Medulla oblongata (tissue), 1 donor: ENCODE results near the gene MAP4K3.
A peak's percentile ranks its signal among the peaks of the same experiment; 100 is the strongest.
"Not testable (repeated sequence)": the region's sequence is repeated elsewhere in the genome, so short reads cannot be mapped to it uniquely, and the experiment has no call there.

ENCODE experiments used
- DNase-seq: peaks from one replicate; pipeline ENCODE4 v3.0.0-alpha.2; 2015; ENCODE audit errors: extremely low spot score

Gene MAP4K3

DNA sequence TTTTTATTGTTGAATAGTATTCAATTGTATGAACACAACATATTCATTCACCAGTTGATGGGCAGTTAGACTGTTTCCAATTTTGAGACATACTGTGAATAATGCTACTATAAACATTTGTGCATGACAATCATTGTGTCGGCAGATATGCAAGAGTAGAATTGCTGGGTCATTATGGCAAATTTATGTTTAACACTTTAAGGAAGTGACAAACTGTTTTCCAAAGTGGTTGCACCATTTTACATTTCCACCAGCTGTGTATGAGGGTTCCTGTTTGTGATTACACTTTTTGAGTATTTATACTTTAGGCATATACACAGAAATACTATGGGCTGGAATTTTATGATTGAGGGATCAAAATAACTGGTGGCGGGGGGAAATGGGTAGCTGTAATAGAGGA is 61.2 kb downstream of the MAP4K3 start:
- DNase-seq: no peak

DNA sequence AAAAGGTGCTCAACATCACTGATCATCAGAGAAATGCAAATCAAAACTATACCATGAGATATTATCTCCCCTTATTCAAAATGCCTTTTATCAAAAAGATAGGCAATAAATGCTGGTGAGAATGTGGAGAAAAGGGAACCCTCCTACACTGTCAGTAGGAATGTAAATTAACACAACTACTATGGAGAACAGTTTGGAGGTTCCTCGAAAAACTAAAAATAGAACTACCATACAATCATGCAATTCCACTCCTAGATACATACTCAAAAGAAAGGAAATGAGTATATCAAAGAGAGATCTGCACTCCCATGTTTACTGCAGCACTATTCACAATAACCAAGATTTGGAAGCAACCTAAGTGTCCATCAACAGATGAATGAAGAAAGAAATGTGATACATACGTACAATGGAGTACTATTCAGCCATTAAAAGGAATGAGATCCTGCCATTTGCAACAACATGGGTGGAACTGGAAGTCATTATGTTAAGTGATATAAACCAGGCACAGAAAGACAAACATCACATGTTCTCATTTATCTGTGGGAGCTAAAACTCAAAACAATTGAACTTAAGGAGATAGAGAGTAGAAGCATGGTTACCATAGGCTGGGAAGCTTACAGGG is 63.8 kb downstream of the MAP4K3 start:
- no peak for DNase-seq

DNA sequence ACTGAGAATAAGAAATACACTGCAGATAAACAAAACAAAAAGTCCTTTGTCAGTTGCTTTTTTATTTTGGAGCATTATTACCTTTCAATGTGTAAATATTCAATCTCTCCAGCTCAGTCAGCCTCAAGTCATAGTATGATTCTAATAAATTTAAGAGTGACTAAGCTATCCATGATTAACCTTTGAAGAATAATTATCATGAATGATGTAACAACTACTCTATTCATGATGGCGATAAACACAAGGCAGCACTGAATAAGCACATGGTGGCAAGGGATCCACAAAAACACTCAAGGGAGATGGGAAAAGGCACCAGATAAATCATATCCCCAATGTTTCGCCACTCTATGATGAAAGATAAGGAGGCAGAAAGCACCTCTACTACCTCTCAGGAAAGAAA is 67.0 kb downstream of the MAP4K3 start:
- no peak for DNase-seq

DNA sequence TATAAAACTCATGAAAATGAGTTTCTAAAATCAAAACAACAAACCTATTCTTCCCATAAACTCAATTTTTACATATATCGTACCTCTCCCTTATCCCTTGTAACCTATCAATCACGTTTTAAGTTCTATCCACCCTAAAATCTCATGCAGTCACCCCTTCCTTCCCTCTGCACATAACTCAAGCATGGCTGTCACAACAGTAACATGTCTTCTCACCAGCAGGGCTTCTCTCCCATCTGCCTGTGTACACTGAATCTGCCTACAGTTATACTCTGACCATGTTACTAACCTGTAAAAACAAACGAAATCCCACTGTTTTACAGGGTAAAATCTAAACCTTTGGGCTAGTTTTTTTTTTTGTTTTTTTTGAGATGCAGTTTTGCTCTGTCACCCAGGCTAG is 68.2 kb downstream of the MAP4K3 start:
- no peak for DNase-seq

DNA sequence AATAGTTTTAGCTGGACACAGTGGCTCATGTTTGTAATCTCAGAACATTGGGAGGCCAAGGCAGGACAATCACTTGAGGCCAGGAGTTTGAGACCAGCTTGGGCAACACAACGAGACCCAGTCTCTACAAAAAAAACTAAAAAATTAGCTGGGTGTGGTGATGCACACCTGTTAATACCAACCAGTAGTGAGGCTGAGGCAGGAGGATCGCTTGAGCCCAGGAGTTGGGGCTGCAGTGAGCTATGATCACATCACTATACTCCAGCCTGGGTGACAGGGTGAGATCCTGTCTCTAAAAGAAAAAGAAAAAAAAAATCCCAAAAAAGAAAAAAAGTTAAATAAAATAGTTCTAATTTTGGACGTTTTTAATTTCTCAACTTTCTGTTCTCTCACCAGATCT is 68.7 kb downstream of the MAP4K3 start:
- no peak for DNase-seq

DNA sequence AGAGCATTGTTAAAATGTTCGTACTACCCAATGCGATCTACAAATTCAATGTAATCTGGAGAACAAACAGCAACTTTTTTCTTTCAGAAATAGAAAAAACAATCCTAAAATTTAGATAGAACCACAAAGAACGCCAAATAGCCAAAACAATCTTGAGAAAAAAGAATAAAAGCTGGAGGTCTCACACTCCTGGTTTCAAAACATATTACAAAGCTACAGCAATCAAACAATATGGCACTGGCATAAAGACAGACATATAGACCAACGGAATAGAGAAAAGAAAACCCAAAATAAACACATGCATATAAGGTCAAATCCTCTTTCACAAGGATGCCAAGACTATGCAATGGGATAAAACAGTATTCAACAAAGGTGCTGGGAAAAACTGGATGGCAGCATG is 74.5 kb downstream of the MAP4K3 start:
- DNase-seq: no peak

DNA sequence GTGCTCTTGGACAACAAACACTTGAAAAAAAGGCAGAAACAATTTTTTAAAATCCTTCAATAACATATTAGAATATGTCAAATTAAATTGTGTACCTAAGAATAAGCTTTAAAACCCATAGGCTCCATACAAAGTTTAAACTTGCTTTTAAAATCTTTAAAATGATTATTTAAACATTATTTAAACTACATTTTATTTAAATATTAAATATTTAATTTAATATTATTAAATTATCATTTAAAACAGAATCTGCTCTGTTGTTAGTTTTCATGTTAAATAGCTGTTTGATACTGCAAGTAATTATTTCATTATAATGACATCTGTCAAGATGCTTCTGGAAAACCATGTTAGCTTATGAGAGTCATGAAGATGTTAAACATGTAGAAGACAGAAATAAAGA is 75.6 kb downstream of the MAP4K3 start:
- DNase-seq: no peak

DNA sequence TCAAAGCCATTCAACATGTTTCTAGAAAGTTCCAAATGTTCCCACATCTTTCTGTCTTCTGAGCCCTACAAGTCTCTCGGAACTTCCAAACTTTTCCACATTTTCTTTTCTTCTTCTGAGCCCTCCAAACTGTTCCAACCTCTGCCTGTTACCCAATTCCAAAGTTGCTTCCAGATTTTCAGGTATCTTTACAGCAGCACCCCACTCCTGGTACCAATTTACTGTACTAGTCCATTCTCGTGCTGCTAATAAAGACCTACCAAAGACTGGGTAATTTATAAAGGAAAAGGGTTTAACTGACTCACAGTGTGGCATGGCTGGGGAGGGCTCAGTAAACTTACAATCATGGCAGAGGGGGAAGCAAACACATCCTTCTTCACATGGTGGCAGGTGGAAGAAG is 76.7 kb downstream of the MAP4K3 start:
- DNase-seq: not testable (repeated sequence)

DNA sequence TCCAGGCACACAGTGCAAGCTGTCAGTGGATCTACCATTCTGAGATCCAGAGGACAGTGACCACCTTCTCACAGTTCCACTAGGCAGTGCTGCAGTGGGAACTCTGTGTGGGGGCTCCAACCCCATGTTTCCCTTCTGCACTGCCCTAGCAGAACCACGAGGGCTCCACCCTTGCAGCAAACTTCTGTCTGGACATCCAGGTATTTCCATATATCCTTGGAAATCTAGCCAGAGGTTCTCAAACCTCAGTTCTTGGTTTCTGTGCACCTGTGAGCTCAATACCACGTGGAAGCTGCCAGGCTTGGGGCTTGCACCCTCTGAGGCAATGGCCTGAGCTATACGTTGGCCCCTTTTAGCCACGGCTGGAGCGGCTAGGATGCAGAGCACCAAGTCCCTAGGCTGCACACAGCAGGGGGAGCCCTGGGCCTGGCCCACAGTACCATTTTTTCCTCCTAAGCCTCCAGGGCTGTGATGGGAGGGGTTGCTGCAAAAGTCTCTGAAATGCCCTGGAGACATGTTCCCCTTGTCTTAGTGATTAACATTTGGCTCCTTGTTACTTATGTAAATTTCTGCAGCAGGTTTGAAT is 77.5 kb downstream of the MAP4K3 start:
- DNase-seq: no peak

DNA sequence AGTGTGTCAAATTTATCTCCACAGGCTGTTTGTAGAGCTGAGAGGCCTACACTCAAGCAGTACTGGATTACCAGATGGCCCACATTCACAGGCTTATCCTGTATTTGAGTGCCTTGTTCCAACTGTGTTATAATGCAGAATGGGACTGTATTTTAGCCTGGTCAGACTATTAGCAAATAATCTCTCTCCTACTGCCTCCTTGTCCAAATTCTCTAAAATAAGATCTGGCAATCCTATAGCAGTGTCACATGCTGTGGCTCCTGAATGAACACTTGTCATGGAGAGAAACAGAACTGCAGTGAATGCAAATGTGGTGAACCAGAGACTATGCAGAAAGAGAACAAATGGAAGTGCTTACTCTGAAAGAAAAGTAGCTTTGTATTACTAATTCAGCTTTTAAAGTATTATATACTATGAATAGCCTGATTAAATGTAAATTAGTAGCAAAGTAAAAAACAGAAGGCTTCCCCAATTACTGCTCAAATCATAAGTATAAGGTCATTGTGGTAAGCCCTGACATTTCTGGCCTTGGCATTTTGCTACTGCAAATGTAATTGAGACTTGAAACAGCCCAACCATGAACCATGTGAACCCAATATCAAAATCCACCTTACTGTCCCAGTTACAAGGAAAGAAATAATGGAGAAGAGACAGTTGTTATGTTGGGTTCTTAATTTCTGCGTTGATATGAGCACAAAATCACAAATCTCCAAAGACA is 80.0 kb downstream of the MAP4K3 start:
- peak; percentile 76 for DNase-seq

DNA sequence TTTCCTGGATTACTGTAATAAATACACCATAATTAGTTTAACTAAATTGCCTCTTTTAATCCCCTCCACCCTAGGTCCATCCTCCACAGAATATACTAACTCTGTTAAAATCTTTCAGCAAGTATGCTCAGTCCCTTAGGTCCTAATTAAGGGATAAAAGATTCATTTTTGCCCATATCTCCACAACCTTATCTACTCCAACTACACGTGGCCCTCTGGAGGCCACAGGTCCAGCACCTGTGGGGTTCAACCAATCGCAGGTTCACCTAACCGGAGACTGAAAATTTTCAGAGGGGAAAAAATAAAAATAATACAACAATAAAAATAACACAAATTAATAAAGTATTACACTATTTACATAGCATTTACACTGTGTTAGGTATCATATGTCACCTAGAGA is 86.4 kb downstream of the MAP4K3 start:
- DNase-seq: no peak

DNA sequence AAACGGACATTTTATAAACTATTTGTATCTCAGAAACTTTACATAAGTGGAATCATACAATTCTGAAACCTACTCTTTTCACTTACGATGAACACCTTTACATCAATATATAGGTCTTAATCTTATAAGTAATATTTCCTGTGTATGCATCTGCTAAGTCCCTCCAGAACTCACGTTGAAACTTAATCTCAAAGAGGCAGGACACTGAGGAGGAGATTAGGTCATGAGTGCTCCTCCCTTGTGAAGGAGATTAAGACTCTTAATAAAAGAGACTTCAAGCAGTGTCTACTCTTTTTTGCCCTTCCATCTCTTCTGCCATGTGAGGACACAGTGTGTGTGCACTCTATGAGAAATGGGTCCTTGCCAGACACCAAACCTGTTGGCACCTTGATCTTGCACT is 98.6 kb downstream of the MAP4K3 start:
- DNase-seq: no peak

DNA sequence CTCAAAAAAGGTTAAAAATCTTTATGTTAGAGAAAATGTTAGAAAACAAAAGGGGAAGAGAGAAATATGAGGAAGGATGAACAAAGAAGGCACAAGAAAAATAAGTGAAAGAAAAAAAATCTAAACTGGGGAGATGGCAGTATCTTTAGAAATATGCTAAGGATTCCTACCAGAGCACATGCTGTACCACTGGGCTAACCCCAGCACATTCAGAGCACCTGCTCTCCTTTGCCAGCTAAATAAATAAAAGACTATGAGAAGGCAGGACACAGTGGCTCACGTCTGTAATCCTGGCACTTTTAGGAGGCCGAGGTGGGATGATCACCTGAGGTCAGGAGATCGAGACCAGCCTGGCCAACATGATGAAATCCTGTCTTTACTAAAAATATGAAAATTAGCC is 101.2 kb downstream of the MAP4K3 start:
- DNase-seq: no peak

DNA sequence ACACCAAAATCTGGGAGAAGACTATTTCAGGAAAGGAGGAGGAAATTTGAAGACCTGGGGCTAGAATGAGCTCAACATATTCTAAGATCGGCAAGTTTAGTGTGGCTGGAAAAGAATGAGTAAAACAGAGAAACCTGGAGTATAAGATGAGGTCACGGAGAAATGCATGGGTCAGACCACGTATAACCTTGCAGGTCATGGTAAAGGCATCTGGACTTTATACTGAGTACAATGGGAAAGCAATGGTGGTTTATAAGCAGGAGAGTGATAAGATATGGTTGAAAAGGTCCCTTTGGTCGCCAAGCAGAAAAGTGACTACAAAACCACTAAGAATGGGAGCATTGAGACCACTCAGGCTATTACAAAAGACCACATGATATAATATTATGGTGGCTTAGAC is 102.1 kb downstream of the MAP4K3 start:
- no peak for DNase-seq

DNA sequence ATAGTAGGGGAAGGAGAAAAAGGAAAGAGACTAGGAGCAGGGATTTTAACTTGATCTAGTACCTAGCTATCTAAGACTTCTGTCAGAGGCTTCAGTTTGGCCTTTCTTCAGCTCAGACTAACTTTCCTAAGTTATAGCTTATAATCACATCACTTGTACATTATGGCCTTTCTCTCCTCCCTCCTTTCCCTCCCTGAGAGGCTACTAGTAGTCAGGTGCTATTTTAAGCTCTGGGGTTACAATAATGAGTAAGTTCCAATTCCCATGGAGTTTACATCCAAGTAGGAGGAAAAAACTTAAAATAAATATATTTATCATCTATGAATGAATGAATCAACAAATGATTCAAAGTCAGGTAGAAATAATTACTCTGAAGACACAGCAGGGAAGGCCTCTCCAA is 102.6 kb downstream of the MAP4K3 start:
- no peak for DNase-seq

DNA sequence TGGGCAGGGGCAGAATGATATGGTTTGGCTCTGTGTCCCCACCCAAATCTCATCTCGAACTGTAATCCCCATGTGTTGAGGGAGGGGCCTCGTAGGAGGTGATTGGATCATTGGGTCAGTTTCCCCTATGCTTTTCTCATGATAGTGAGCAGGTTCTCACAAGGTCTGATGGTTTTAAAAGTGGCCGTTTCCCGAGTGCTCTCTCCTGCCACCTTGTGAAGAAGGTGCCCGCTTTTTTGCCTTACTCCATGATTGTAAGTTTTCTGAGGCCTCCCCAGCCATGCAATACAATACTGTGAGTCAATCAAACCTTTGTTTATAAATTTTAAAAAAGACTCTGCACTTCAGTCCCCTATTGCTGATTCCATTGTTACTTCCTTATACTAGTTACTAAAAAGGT is 110.4 kb downstream of the MAP4K3 start:
- DNase-seq: no peak

DNA sequence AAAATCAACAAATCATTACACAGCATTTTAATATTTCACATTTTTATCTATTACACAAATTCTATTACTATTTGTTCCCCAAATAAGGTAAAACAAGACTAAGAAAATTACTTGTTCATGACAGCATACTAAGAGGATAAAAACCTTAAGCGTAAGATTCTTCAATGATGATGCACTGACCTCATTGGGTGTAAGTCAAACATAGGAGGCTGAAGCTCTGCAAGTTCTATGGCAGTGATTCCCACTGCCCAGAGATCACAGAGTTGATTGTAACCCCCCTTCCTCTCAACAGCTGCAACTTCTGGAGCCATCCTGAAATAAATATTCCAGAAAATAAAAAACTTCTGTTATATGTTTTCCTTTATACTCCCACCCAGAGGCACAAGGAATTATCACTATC is 111.1 kb downstream of the MAP4K3 start:
- no peak for DNase-seq

DNA sequence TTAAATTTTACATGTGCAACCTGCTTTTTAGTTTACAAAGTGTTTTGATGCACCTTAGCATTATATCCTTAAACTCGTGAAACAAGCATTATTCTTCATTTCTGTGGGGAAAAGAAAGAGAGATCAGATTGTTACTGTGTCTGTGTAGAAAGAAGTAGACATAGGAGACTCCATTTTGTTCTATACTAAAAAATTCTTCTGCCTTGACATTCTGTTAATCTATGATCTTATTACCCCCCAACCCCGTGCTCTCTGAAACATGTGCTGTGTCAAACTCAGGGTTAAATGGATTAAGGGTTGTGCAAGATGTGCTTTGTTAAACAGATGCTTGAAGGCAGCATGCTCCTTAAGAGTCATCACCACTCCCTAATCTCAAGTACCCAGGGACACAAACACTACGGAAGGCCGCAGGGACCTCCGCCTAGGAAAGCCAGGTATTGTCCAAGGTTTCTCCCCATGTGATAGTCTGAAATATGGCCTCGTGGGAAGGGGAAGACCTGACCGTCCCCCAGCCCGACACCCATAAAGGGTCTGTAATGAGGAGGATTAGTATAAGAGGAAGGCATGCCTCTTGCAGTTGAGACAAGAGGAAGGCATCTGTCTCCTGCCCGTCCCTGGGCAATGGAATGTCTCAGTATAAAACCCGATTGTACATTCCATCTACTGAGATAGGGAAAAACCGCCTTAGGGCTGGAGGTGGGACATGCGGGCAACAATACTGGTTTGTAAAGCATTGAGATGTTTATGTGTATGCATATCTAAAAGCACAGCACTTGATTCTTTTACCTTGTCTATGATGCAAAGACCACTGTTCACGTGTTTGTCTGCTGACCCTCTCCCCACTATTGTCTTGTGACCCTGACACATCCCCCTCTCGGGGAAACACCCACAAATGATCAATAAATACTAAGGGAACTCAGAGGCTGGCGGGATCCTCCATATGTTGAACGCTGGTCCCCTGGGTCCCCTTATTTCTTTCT is 115.7 kb downstream of the MAP4K3 start:
- DNase-seq: not testable (repeated sequence)

DNA sequence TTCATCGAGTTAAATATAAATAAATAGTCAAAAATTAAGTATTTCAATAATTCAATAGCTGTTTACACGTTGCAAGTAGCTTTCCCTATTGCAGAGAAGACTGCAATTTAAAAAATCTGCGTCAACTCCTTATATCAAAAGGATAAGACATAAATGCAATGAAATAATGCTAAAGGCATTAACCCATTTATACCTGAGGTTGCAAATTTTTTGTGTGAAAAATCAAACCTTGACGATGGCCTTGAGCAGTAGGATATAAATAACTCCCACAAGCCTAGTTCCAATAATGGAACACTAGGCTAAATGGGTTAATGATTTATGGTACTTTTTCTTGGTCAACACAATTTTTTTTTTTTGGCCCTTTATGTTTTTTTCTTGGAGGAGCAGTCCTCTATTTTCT is 116.9 kb downstream of the MAP4K3 start:
- no peak for DNase-seq

DNA sequence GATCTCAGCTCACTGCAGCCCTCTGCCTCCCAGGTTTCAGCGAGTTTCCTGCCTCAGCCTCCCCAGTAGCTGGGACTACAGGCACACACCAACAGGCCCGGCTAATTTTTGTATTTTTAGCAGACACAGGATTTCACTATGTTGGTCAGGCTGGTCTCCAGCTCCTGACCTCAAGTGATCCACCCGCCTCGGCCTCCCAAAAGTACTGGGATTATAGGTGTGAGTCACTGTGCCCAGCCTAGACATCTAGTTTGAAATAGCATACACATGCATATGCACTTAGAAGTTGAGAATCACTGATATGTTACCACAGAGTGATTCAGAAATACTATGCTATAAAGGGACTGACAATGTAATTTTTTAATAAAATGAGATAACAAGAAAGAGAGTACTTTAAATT is 123.5 kb downstream of the MAP4K3 start:
- DNase-seq: no peak

DNA sequence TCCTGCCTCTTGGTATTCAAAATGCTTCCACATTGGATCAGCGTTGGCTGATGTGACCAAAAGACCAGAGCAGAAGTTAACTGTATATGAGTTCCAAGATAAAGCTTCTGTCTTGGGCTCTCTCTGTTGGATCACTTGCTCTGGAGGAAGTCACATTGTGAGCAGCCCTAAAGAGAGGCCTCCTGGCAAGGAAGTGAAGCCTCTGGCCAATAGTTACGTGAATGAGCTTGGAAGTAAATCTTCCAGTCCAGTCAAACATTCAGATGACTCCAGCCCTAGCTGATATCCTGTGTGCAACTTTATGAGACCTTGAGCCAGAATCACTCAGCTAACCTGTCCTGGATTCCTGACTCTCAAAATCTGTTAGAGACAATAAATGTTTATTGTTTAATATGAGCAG is 125.6 kb downstream of the MAP4K3 start:
- DNase-seq: no peak

DNA sequence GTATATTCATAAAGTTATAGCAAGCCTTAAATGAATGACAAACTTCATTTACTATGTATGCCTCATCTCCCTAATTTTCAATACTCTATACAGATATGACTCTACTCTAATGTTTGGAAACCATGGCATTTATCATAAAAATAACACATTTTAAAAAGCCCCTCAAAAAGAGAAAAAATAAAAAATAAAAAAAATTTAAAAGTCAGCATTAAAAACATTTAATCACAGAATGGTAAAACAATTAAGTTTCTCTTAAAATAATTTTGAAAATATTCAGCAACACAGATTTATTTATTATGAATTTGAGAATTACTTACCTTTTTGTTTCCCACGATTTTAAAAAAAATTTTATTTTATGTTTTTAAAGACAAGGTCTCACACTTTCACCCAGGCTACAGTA is 128.3 kb downstream of the MAP4K3 start:
- DNase-seq: no peak
